Stimulated activated CD4-positive, alpha-beta T cell treated with anti-CD3 and anti-CD28 coated beads, TNF-alpha, amount 100 ng/mL, for 48 hours (primary cell): ENCODE measurements around the gene EYA3.

ENCODE experiments used
- DNase-seq, 3 donors: peaks; one replicate each; pipeline ENCODE4 v3.0.0-alpha.2; 2020; ENCODE audit warnings: low read depth in 3 of 3

Gene EYA3, protein sequence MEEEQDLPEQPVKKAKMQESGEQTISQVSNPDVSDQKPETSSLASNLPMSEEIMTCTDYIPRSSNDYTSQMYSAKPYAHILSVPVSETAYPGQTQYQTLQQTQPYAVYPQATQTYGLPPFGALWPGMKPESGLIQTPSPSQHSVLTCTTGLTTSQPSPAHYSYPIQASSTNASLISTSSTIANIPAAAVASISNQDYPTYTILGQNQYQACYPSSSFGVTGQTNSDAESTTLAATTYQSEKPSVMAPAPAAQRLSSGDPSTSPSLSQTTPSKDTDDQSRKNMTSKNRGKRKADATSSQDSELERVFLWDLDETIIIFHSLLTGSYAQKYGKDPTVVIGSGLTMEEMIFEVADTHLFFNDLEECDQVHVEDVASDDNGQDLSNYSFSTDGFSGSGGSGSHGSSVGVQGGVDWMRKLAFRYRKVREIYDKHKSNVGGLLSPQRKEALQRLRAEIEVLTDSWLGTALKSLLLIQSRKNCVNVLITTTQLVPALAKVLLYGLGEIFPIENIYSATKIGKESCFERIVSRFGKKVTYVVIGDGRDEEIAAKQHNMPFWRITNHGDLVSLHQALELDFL

DNA sequence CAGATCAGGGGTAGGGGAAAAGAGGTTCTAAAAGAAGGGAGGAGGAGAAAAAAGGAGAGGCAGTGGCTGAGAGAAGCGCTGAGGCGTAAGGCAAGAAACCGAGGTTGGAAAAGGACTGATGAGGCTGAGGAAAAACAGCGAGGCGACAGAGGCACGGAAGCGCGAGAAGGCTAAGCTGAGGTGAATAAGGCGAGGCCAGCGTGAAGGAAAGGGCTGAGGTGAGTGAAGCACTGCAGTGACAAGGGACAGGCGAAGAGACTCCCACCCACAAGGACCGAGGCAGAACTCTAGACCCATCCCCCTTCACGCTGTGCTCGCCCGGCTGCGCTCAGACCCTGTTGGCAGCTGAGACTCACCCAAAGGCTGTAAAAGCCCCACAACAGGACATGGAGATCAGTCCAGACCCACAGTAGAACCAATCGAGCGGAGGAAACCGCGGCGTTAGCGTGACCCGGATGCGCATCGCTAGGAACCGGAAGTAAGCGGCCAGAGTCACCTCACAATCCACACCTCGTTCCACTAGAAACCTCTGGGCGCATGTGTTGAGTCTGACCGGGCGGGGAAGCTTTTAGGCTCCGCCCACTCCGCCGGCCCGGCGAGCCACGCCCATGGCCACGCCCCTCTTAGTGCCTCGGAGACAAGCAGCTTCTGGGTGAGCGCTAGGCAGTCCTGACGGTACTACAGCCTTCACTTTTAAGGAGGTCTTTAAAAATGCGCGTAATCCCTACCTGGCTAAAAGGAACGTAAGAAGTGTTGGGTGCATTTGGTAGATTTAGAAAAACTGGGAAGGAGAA, at the start of gene EYA3:
Gene EYA3, minus strand, starts transcription at position 443 of the 794 bp plus-strand sequence. CDS start 30,584 bp downstream, outside the sequence.
- peak; percentile 97 to 99 (median 99) for DNase-seq

DNA sequence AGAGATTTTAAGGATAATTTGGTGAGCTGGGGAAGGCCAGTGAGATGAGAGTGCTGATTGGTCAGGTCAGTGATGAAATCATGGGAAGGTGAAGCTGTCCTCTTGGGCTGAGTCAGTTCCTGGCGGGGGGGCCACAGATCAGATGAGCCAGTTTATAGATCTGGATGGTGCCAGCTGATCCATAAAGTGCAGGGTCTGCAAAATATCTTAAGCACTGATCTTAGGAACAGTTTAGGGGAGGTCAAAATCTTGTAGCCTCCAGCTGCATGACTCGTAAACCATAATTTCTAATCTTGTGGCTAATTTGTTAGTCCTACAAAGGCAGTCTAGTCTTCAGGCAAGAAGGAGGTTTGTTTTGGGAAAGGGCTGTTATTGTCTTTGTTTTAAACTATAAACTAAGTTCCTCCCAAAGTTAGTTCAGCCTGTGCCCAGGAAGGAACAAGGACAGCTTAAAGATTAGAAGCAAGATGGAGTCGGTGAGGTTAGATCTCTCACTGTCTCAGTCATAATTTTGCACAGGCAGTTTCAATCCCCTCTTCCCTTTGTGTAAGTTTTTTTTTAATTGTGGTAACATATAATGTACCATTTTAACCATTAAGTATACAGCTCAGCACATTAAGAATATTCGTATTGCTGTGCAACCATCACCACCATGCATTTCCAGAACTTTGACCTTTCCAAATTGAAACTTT, 48.7 kb upstream of the EYA3 start:
- no peak for DNase-seq

DNA sequence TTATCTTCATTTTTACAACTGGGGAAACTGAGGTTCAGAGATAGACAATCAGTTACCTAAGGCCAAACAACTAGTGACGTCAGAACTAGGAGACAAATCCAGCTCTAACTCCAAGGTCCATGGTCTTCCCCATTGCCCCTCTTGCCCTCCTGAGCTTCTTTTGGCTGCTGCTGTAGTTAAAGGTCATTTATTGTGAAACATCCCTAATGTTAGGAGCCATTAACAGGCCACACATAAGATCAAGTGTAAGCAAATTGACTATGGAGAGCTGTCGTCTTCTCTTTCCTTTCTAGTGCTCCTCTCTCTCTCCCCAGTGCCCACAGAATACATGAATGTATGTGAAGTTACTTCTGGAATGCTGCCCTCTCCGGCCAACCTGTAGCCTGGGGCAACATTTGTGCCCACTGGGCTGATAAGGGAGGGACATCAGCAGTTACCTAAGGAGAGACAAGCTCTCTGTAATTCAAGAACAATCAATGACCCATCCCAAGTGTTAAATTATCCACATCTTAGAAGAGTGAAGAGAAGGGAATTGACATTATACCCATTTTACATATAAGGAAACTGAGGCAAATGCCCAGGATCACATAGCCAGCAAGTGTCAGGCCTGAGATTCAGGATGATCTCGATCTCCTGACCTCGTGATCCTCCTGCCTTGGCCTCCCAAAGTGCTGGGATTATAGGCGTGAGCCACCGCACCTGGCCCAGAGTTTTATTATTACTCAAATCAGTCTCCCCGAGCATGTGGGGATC, 47.9 kb upstream of the EYA3 start:
- no peak for DNase-seq

DNA sequence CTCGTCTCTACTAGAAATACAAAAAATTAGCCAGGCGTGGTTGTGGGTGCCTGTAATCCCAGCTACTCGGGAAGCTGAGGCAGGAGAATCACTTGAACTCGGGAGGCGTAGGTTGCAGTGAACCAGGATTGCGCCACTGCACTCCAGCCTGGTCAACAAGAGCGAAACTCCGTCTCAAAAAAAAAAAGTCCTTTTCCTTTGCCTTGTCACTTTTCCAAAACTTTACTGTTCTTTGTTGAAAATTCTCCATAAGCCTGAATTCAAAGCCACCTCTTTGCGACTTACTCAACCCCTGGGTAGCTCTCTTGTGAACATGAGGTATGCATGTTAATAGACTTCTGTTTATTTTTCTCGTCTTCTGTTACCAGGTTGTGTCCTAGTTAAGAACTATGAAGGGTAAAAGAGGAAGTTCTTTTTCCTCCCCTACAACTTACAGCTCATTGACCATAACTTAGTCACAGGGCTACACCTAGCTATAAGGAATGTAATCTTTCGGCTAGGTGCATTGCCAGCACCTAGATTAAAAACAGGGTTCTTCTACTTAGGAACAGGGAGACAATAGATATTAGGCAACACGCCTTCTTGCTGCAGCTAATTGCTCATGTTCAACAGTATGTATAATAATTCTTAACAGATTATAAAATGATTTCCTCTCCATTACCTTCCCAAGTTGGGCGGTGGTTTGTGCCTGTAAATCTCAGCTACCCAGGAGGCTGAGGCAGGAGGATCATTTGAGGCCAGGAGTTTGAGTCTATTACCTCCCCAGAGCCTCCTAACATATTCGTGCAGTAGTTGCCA, 47.2 kb upstream of the EYA3 start:
- DNase-seq, result no peak

DNA sequence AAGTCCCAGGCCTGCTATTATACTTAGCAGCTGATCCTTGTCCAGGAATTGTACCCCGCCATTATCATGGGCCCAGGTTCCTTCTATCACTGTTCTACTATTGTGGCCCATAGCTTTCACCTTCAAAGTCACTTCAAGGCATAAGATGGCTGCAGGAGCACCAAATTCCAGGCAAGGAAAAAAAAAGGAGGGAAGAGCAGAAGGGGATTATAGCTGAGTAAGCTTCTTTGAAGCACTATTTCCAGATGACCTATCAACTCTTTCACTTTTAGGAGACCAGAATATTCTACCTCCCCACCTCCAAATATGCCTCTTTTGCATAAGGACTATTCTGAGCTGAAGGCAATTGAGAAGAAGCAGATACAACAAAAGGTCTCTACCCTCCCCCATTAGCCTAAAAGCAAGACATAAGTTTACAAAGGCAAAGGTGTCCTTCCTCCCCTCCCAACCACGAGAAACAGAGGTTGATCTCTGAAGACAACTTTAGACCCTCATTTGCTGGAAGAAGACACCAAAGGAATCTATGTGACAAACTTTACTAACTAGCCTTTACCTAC, 46.3 kb upstream of the EYA3 start:
- DNase-seq, result no peak

DNA sequence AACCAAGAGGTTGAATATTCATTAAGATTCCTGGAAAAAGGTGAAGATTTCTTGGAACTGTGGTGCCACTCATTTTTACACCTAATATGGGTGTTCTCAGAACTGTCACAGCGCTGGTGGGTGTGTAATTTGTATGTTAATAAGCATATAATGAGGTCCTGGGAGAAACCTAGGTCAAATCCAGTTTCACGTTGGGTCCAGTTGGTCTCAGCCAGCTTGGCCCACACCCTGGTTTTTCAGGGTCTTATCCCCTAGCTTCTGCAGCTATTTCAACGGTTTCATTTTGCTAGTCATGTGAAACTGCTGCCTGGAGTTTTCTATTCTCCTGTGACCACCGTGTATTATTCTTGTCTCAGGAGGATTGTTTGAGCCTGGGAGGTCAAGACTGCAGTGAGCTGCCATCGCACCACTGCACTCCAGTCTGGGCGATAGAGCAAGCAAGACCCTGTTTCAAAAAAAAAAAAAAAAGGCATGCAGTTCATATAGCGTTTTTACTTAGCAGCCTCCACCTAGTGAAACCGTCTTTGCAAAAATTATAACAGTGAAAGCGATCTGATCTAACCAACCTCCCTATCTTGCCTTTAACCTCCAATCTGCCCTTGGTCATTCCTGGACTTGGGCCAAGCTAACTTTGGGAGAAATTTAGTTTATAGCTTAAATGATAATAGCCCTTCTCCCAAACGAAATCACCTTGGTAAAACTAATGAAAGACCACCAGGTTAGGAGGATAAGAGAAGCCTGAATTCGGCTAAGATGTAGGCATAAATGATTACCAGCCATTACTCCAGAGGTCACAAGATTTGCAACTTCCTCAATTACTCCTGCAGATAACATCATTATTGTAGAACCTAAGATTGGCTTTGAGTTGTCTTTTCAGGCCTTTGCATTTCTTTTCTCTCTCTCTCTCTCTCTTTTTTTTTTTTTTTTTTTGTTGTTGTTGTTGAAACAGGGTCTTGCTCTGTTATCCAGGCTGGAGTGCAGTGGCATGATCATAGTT, 44.1 kb upstream of the EYA3 start:
- no peak for DNase-seq

DNA sequence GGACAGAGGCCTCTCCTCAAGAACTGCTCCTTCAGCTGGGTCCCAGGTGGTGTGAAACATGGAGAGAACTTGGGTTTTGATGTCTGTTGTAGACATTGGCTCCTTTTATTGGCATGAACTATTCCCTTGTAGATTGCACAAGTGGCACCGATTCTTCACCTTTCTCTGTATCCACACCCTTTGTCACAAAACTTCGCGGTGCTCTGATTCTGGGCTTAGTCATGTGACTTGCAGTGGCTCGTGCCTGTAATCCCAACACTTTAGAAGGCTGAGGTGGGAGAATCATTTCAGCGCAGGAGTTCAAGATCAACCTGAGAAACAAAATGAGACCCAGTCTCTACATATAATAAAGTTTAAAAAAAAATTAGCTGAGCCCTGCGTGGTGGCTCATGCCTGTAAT, 42.5 kb upstream of the EYA3 start:
- DNase-seq, result no peak

DNA sequence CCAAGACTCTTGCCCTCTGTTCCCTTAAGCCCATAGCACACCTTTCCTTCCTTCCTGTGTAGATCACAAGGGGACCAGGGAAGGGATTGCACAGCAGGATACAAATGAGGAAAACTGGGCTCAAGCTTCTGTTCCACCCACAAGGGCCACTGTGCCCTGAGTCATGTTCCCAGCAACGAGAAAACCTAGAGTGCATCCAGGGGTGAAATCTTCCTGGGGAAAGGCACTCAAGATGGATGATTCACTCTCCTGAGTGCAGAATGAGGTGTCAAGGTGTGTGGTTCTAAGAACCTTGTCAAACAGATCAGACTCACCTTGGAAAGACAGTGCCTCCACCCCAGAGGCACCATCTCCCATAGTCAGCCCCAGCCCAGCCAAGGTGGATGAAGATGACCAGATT, 40.7 kb upstream of the EYA3 start:
- DNase-seq, result no peak

DNA sequence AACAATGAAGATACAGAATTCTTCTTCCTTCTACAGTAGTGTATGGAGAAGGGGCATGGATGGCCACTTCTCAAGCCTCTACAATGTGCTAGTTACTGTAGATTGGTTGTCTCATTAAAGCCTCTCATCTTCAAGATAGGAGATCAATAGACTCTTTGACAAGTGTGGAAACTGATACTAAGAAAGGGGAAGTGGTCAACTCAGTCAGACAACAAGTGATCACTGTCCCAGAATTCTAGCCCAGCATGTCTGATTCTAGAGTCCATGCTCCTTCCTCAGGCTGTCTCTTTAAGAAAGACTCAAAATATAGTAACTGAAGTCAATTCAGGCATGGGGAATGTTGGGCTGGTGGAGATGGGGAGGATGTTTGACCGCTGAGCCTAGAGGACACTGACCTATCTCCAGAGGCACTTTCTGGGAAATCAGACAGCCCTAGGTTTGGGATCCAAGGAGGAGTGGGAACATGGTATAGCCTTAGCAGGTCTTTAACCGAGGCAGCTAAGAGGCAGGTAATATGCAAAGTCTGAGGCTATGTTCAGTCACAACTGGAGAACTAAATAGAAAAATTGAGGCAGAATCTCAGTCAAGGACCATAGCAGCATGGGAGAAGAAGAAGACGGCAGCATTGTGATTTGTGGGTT, 39.3 kb upstream of the EYA3 start:
- no peak for DNase-seq

DNA sequence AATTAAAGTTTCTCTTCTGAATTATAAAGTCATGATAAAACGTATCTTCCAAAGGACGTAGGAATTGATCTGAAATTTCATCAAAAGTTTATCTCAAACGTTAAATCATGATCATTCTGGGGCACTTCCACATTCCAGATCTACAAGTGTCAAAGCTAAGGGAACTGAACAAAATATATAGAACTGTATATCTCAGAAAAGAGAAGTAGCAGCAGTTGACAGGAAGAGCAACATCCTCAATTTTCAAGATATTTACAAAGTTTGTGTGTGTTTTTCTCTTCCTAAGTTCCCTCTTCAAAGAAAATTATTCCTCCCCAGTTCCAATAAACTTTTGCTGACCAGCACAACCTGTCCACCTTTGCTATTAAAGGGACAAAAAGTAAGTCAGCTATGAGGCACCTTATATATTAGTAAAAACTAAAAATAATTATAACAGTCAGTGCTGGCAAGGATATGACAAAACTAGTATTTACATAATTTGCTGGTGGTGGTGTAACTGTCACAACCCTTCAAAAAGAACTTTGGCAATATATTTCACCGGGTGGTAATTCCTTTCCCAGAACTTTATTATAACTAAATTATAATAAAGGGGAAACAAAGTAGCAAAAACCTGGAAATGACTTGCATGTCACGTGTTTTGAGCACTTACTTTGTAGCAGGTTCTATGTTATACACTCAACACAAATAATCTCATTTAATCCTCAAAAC, 38.5 kb upstream of the EYA3 start:
- no peak for DNase-seq

DNA sequence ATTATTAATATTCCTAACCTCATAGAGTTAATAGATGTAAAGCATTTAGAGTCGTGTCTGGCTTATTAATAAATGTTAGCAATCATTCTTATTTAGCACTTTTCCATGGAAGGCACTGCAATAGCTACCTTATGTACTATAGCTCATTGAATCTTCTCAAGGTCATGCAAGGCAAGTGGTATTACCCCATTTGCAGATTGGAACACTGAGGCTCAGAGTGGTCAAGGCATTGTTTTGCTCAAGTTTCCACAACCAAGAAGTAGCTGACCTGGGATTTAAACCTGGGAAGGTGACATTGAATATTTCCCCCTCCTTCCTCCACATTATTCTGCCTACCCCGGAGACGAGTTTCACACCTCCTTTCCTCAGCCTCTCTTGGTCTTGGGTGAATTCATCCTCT, 37.8 kb upstream of the EYA3 start:
- DNase-seq, result no peak

DNA sequence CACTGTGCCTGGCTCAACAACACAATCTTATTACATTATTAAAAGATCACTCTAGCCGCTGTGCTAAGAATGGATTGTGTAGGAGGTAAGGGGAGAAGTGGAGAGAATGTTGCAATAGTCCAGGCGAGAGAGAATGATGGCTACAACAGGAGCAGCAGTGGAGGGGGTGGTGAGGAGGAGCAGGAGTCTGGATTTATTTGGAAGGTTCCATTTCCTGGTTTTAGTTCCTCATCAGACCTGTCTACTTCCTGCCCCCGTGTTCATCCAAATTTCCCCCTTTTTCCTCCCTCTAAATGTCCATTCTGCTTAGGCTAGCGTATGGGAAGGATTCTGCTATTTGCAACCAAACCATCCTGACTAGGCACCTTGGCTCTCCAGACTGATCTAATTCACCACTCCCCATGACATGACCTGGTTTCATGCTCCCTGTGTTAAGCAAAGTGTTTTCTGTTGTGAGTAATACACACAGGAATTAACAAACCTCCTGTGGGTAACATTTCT, 35.1 kb upstream of the EYA3 start:
- DNase-seq, result no peak

DNA sequence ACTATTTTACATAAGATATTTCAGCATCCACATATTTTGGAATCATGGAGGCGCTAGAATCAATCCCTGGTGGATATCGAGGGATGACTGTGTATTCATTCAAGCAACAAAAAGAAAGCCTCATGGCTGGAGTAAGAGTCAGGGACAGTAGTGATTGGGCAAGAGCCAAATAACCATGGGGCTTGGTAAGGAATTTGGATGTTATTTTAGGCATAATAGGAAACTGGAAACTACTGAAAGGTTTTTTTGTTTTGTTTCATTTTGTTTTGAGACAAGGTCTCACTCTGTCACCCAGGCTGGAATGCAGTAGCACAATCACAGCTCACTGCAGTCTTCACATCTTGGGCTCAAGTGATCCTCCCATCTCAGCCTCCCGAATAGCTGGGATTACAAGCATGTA, 33.8 kb upstream of the EYA3 start:
- DNase-seq, result no peak

DNA sequence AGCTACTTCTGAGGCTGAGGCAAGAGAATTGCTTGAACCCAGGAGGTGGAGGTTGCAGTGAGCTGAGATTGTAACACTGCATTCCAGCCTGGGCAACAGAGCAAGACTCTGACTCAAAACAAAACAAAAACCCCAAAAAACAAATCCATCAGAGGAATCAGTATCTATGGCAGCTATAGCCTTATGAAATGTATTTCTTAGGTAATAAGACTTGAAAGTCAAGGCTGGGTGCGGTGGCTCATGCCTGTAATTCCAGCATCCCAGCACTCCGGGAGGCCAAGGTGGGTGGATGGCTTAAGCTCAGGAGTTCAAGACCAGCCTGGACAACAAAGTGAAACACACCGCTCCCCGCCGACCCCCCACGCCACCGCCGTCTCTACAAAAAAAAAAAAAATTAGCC, 31.1 kb upstream of the EYA3 start:
- DNase-seq, result no peak

DNA sequence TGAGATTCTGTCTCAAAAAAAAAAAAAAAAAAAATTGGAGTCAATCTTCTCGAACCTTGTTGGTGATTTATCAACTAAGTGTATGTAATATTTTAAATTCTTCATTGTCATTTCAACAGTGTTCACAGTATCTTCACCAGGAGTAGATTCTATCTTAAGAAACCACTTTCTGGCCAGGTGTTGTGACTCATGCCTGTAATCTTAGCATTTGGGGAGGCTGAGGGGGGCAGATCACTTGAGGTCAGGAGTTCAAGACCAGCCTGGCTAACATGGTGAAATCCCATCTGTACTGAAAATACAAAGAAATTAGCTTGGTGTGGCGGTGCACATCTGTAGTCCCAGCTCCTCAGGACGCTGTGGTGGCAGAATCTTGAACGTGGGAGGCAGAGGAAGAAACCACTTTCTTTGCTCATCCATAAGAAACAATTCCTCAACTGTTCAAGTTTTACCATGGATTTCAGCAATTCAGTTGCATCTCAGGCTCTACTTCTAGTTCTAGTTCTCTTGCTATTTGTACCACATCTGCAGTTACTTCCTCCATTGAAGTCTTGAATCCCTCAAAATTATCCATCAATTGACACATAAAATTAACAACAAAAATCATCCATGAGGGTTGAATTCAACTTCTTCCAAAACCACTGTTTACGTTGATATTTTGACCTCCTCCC, 30.4 kb upstream of the EYA3 start:
- no peak for DNase-seq

DNA sequence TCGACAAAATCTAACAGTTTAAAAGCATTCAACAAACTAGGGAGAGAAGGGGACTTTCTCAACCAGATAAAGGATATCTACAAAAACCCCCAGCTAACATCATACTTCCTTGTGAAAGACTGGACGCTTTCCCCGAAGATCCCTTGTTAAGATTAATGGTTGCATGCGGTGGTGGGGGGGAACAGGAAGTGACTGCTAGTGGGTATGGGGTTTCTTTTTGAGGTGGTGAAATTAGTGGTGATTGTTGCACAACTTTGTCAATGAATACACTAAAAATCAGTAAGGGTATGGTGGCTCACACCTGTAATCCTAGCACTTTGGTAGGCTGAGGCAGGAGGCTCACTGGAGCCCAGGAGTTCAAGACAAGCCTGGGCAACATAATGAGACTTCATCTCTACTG, 26.9 kb upstream of the EYA3 start:
- DNase-seq, result peak in 2 of 3 donors; percentile 8 to 32

DNA sequence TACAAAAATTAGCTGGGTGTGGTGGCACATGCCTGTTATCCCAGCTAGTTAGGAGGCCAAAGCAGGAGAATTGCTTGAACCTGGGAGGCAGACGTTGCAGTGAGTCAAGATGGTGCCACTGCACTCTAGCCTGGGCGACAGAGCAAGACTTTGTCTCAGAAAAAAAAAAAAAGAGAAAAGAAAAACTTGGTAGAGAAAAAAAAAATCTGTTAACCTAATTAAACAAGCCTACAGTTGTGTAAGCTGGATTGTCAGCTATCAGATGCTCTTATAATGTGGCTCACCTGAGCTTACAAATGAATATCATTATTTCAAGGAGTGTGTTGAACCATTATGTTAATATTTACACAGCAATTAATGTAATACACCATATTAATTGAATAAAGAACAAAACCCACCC, 26.4 kb upstream of the EYA3 start:
- no peak for DNase-seq
